ENCODE results near the gene P2RX2.
A peak's percentile ranks its signal among the peaks of the same experiment; 100 is the strongest.
"Not testable (repeated sequence)": the region's sequence is repeated elsewhere in the genome, so short reads cannot be mapped to it uniquely, and the experiment has no call there.

Gene P2RX2

GRCh38 chr12:132584429-132584828, 34.1 kb upstream of the P2RX2 start:
- DNase-seq: no peak

- no peak for DNase-seq
Measured at GRCh38 chr12:132585177-132585576, 33.4 kb upstream of the P2RX2 start.

- DNase-seq: no peak
Measured at GRCh38 chr12:132586929-132587328, 31.6 kb upstream of the P2RX2 start.

- DNase-seq: no peak
Measured at GRCh38 chr12:132587781-132588180, 30.8 kb upstream of the P2RX2 start.

GRCh38 chr12:132588319-132588718, 30.3 kb upstream of the P2RX2 start:
- no peak for DNase-seq

- DNase-seq: no peak
Measured at GRCh38 chr12:132588821-132589669, 29.5 kb upstream of the P2RX2 start.

- DNase-seq: no peak
Measured at GRCh38 chr12:132591107-132591935, 27.3 kb upstream of the P2RX2 start.

GRCh38 chr12:132592282-132592970, 26.1 kb upstream of the P2RX2 start:
- DNase-seq: no peak

- DNase-seq: no peak
Measured at GRCh38 chr12:132593071-132593470, 25.5 kb upstream of the P2RX2 start.

- DNase-seq: no peak
Measured at GRCh38 chr12:132593521-132593920, 25.1 kb upstream of the P2RX2 start.

- DNase-seq: peak; percentile 95
Measured at GRCh38 chr12:132593938-132594358, 24.6 kb upstream of the P2RX2 start.

- no peak for DNase-seq
Measured at GRCh38 chr12:132595183-132595582, 23.4 kb upstream of the P2RX2 start.

GRCh38 chr12:132596016-132596415, 22.6 kb upstream of the P2RX2 start:
- DNase-seq: no peak

- DNase-seq: peak; percentile 77
Measured at GRCh38 chr12:132597333-132598316, 21.0 kb upstream of the P2RX2 start.

GRCh38 chr12:132599502-132599901, 19.1 kb upstream of the P2RX2 start:
- DNase-seq: not testable (repeated sequence)

- peak; percentile 85 for DNase-seq
Measured at GRCh38 chr12:132600048-132601032, 18.2 kb upstream of the P2RX2 start.

- DNase-seq: no peak
Measured at GRCh38 chr12:132601171-132601883, 17.2 kb upstream of the P2RX2 start.

GRCh38 chr12:132602572-132603239, 15.9 kb upstream of the P2RX2 start:
- peak; percentile 74 for DNase-seq
